HL-60 (cell line): ENCODE measurements around the gene GAR1.

ENCODE experiments used
- POLR2AphosphoS5 ChIP-seq: IDR thresholded peaks from 2 replicates; pipeline ENCODE4 v1.6.1; 2012; ENCODE audit warnings: low read depth
- SPI1 ChIP-seq: IDR thresholded peaks from 2 replicates; pipeline ENCODE4 v1.6.1; 2012; ENCODE audit warnings: low read depth, mild to moderate bottlenecking, borderline replicate concordance
- TF ChIP-seq, protein P1 (sequence below): IDR thresholded peaks from one replicate; pipeline ENCODE4 v1.5.1; 2011; ENCODE audit warnings: low read length, control low read depth, inconsistent platforms; ENCODE audit not compliant: insufficient read depth
- TF ChIP-seq, protein P2 (sequence below): IDR thresholded peaks from 2 replicates; pipeline ENCODE4 v1.6.1; 2012; ENCODE audit warnings: low read depth; ENCODE audit not compliant: insufficient replicate concordance

DNA sequence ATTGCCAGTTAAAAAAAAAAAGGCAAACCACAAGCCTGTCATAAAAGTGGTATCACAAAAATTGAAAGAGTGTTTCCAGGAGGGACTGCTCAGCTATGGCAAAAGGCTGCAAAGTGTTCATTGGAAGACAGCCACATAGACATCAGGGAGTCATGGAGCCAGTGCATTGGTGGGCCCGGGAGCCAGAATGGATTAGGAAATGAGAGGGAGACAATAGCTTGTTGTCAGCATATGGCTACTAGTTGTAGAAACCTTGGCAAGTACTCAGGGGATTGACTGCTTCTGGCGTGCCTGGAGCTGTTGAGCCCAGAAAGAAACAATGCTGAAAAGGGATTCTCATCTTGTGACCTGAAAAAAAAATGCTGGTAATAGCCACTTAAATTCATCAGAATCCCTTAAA, 5.0 kb downstream of the GAR1 start:
- TF ChIP-seq, protein P1, sequence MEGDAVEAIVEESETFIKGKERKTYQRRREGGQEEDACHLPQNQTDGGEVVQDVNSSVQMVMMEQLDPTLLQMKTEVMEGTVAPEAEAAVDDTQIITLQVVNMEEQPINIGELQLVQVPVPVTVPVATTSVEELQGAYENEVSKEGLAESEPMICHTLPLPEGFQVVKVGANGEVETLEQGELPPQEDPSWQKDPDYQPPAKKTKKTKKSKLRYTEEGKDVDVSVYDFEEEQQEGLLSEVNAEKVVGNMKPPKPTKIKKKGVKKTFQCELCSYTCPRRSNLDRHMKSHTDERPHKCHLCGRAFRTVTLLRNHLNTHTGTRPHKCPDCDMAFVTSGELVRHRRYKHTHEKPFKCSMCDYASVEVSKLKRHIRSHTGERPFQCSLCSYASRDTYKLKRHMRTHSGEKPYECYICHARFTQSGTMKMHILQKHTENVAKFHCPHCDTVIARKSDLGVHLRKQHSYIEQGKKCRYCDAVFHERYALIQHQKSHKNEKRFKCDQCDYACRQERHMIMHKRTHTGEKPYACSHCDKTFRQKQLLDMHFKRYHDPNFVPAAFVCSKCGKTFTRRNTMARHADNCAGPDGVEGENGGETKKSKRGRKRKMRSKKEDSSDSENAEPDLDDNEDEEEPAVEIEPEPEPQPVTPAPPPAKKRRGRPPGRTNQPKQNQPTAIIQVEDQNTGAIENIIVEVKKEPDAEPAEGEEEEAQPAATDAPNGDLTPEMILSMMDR: no peak
- TF ChIP-seq SPI1: no peak
- TF ChIP-seq, protein P2, sequence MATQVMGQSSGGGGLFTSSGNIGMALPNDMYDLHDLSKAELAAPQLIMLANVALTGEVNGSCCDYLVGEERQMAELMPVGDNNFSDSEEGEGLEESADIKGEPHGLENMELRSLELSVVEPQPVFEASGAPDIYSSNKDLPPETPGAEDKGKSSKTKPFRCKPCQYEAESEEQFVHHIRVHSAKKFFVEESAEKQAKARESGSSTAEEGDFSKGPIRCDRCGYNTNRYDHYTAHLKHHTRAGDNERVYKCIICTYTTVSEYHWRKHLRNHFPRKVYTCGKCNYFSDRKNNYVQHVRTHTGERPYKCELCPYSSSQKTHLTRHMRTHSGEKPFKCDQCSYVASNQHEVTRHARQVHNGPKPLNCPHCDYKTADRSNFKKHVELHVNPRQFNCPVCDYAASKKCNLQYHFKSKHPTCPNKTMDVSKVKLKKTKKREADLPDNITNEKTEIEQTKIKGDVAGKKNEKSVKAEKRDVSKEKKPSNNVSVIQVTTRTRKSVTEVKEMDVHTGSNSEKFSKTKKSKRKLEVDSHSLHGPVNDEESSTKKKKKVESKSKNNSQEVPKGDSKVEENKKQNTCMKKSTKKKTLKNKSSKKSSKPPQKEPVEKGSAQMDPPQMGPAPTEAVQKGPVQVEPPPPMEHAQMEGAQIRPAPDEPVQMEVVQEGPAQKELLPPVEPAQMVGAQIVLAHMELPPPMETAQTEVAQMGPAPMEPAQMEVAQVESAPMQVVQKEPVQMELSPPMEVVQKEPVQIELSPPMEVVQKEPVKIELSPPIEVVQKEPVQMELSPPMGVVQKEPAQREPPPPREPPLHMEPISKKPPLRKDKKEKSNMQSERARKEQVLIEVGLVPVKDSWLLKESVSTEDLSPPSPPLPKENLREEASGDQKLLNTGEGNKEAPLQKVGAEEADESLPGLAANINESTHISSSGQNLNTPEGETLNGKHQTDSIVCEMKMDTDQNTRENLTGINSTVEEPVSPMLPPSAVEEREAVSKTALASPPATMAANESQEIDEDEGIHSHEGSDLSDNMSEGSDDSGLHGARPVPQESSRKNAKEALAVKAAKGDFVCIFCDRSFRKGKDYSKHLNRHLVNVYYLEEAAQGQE: no peak
- TF ChIP-seq POLR2AphosphoS5: no peak
